ENCODE measurements around the gene C10orf67. TPM values are rescaled to one million over a fixed set of nuclear protein-coding genes. Genes with fewer than 3 reads are reported as not detected.

The C10orf67 gene
- total RNA-seq, 1 donor from 2014 or later: not detected

GRCh38 chr10:23375366-23375765 lies 30.8 kb upstream of the C10orf67 start:
- no peak for TF ChIP-seq CTCF (IDR thresholded peaks at IDR 0.05; ENCODE audit: unreplicated experiment)
- Mint-ChIP-seq H3K27me3 (no peaks in the 10 kb centered on the region), H3K9me3 (ENCODE audit: low read depth) (no peaks in the 10 kb centered on the region), H3K4me3 (ENCODE audit: low read depth) (no peak overlapping the region), H3K36me3 (ENCODE audit: insufficient read depth) (no peaks in the 10 kb centered on the region), H3K27ac (no peak overlapping the region), H3K4me1 (ENCODE audit: low read depth) (no peaks in the 10 kb centered on the region)
- DNase-seq (ENCODE audit: low spot score, unreplicated experiment): no peak

- Mint-ChIP-seq H3K36me3 (ENCODE audit: insufficient read depth) (no peaks in the 10 kb centered on the region), H3K4me1 (ENCODE audit: low read depth) (no peaks in the 10 kb centered on the region), H3K27ac (no peak overlapping the region), H3K9me3 (ENCODE audit: low read depth) (no peaks in the 10 kb centered on the region), H3K4me3 (ENCODE audit: low read depth) (no peak overlapping the region), H3K27me3 (no peaks in the 10 kb centered on the region)
- TF ChIP-seq CTCF (IDR thresholded peaks at IDR 0.05; ENCODE audit: unreplicated experiment): no peak
- no peak for DNase-seq (ENCODE audit: low spot score, unreplicated experiment)
These were observed 28.6 kb upstream of the C10orf67 start for GRCh38 chr10:23373156-23373555.

GRCh38 chr10:23371073-23371472 lies 26.5 kb upstream of the C10orf67 start:
- Mint-ChIP-seq H3K27ac (no peak overlapping the region), H3K4me1 (ENCODE audit: low read depth) (no peaks in the 10 kb centered on the region), H3K36me3 (ENCODE audit: insufficient read depth) (no peaks in the 10 kb centered on the region), H3K9me3 (ENCODE audit: low read depth) (peaks cover 2% of the 10 kb centered on the region), H3K27me3 (no peaks in the 10 kb centered on the region), H3K4me3 (ENCODE audit: low read depth) (no peak overlapping the region)
- no peak for TF ChIP-seq CTCF (IDR thresholded peaks at IDR 0.05; ENCODE audit: unreplicated experiment)
- DNase-seq (ENCODE audit: low spot score, unreplicated experiment): no peak

GRCh38 chr10:23370106-23370505 lies 25.5 kb upstream of the C10orf67 start:
- peaks cover 3% of the 10 kb centered on the region for H3K9me3 Mint-ChIP-seq (ENCODE audit: low read depth)
- H3K36me3 Mint-ChIP-seq (ENCODE audit: insufficient read depth): no peaks in the 10 kb centered on the region
- no peaks in the 10 kb centered on the region for H3K27me3 Mint-ChIP-seq
- no peak overlapping the region for H3K4me3 Mint-ChIP-seq (ENCODE audit: low read depth)
- no peak for DNase-seq (ENCODE audit: low spot score, unreplicated experiment)
- H3K27ac Mint-ChIP-seq: no peak overlapping the region
- TF ChIP-seq CTCF (IDR thresholded peaks at IDR 0.05; ENCODE audit: unreplicated experiment): no peak
- H3K4me1 Mint-ChIP-seq (ENCODE audit: low read depth): no peaks in the 10 kb centered on the region

GRCh38 chr10:23368816-23369640 lies 24.4 kb upstream of the C10orf67 start:
- H3K4me3 Mint-ChIP-seq (ENCODE audit: low read depth): no peak overlapping the region
- peaks cover 3% of the 10 kb centered on the region for H3K27me3 Mint-ChIP-seq
- TF ChIP-seq CTCF (IDR thresholded peaks at IDR 0.05; ENCODE audit: unreplicated experiment): no peak
- no peaks in the 10 kb centered on the region for H3K36me3 Mint-ChIP-seq (ENCODE audit: insufficient read depth)
- peaks cover 3% of the 10 kb centered on the region for H3K9me3 Mint-ChIP-seq (ENCODE audit: low read depth)
- no peaks in the 10 kb centered on the region for H3K4me1 Mint-ChIP-seq (ENCODE audit: low read depth)
- H3K27ac Mint-ChIP-seq: no peak overlapping the region
- DNase-seq (ENCODE audit: low spot score, unreplicated experiment): no peak
